Activated naive CD8-positive, alpha-beta T cell treated with anti-CD3 and anti-CD28 coated beads, Interleukin-2, amount 50 U/mL, for 24 hours (primary cell): ENCODE measurements around the gene TLCD2.
"Not testable (repeated sequence)": the region's sequence is repeated elsewhere in the genome, so short reads cannot be mapped to it uniquely, and the experiment has no call there.

Source experiments
- ATAC-seq: fragments of 150-1000 bp; cut with Tn5 transposase; one replicate; pipeline ENCODE4 v1.10.0; 2021
- DNase-seq: peaks from one replicate; pipeline ENCODE4 v3.0.0; 2021
- H3K27ac Mint-ChIP-seq: one replicate; pipeline ENCODE4 v1.8.0; 2021; ENCODE audit warnings: mild to moderate bottlenecking, mixed read lengths
- H3K27me3 Mint-ChIP-seq: one replicate; pipeline ENCODE4 v1.8.0; 2021; ENCODE audit warnings: mixed read lengths
- H3K36me3 Mint-ChIP-seq: one replicate; pipeline ENCODE4 v1.8.0; 2021; ENCODE audit warnings: low read depth, mixed read lengths
- H3K4me1 Mint-ChIP-seq: one replicate; pipeline ENCODE4 v1.8.0; 2021; ENCODE audit warnings: mixed read lengths
- H3K4me3 Mint-ChIP-seq: one replicate; pipeline ENCODE4 v1.8.0; 2021; ENCODE audit warnings: mild to moderate bottlenecking, moderate library complexity, mixed read lengths
- H3K9me3 Mint-ChIP-seq: one replicate; pipeline ENCODE4 v1.8.0; 2021; ENCODE audit warnings: mixed read lengths

Gene TLCD2

DNA sequence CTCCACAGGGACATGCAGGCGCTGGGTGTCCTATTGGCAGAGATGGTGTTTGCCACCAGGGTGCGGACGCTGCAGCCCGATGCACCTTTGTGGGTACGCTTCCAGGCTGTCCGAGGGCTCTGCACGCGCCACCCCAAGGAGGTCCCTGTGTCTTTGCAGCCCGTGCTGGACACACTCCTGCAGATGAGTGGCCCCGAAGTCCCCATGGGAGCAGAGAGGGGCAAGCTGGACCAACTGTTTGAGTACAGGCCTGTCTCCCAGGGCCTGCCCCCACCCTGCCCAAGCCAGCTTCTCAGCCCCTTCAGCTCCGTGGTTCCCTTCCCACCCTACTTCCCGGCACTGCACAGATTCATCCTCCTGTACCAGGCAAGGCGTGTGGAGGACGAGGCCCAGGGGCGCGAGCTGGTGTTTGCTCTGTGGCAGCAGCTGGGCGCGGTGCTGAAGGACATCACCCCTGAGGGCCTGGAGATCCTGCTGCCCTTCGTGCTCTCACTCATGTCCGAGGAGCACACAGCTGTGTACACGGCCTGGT, 17.1 kb upstream of the TLCD2 start:
- H3K9me3 Mint-ChIP-seq: no peaks in the 10 kb centered on the region
- DNase-seq (no peak), ATAC-seq (no peak)
- no peak overlapping the region for H3K4me3 Mint-ChIP-seq
- peaks cover 5% of the 10 kb centered on the region for H3K36me3 Mint-ChIP-seq
- peaks cover 30% of the 10 kb centered on the region for H3K4me1 Mint-ChIP-seq
- H3K27ac Mint-ChIP-seq: no peak overlapping the region
- H3K27me3 Mint-ChIP-seq: no peaks in the 10 kb centered on the region

DNA sequence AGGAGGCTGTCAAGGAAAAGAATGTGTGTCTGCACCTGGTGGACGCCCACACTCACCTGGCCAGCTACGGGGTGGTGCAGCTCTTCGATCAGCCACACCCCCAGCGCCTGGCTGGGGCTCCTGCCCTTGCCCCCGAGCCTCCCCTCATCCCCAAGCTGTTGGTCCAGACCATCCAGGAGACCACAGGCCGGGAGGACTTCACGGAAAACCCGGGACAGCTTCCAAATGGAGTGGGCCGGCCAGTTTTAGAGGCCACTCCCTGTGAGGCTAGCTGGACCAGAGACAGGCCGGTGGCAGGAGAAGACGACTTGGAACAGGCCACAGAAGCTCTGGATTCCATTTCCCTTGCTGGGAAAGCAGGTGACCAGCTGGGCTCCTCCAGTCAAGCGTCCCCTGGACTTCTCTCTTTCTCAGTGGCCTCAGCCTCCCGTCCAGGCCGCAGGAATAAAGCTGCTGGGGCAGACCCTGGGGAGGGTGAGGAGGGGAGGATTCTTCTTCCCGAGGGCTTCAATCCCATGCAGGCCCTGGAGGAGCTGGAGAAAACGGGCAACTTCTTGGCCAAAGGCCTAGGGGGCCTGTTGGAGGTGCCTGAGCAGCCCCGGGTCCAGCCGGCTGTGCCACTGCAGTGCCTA, 16.6 kb upstream of the TLCD2 start:
- H3K4me3 Mint-ChIP-seq: no peak overlapping the region
- no peaks in the 10 kb centered on the region for H3K9me3 Mint-ChIP-seq
- H3K36me3 Mint-ChIP-seq: peaks cover 5% of the 10 kb centered on the region
- DNase-seq (no peak), ATAC-seq (no peak)
- H3K27ac Mint-ChIP-seq: no peak overlapping the region
- H3K27me3 Mint-ChIP-seq: no peaks in the 10 kb centered on the region
- peaks cover 30% of the 10 kb centered on the region for H3K4me1 Mint-ChIP-seq

DNA sequence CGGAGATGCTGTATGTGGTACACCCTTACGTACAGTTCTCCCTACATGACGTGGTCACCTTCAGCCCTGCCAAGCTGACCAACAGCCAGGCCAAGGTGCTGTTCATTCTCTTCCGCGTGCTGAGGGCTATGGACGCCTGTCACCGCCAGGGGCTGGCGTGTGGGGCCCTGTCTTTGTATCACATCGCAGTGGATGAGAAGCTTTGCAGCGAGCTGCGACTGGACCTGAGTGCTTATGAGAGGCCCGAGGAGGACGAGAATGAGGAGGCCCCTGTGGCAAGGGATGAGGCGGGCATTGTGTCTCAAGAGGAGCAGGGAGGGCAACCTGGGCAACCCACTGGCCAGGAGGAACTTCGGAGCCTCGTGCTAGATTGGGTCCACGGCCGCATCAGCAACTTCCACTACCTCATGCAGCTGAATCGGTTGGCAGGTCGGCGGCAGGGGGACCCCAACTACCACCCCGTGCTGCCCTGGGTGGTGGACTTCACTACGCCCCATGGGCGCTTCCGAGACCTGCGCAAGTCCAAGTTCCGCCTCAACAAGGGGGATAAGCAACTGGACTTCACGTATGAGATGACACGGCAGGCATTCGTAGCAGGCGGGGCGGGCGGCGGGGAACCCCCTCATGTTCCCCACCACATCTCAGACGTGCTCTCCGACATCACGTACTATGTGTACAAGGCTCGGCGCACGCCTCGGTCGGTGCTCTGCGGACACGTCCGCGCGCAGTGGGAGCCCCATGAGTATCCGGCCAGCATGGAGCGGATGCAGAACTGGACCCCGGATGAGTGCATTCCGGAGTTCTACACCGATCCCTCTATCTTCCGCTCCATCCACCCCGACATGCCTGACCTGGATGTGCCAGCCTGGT, 15.7 kb upstream of the TLCD2 start:
- peak overlapping the region; percentile 31 for H3K27ac Mint-ChIP-seq
- H3K4me1 Mint-ChIP-seq: peaks cover 30% of the 10 kb centered on the region

DNA sequence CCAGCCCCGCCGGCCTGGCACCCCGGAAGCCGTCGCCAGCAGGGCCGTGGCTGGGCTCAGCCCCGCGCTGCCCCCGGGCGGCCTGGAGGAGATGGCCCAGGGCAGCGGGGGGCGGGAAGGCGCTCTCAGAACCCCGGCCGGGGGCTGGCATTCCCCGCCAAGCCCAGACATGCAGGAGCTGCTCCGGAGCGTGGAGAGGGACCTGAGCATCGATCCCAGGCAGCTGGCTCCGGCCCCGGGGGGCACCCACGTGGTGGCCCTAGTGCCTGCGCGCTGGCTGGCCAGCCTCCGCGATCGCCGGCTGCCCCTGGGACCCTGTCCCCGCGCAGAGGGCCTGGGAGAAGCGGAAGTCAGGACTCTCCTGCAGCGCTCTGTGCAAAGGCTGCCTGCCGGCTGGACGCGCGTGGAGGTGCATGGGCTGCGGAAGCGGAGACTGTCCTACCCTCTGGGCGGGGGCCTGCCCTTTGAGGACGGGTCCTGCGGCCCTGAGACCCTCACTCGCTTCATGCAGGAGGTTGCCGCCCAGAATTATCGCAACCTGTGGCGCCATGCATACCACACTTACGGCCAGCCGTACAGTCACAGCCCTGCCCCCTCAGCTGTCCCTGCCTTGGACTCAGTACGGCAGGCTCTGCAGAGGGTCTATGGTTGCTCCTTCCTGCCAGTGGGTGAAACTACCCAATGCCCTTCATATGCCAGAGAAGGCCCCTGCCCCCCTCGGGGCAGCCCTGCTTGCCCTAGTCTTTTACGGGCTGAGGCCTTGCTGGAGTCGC, 14.9 kb upstream of the TLCD2 start:
- H3K9me3 Mint-ChIP-seq: no peaks in the 10 kb centered on the region
- peaks cover 30% of the 10 kb centered on the region for H3K4me1 Mint-ChIP-seq
- peak overlapping the region; percentile 72 for H3K4me3 Mint-ChIP-seq
- ATAC-seq: peak; percentile 57
- peaks cover 5% of the 10 kb centered on the region for H3K36me3 Mint-ChIP-seq
- no peaks in the 10 kb centered on the region for H3K27me3 Mint-ChIP-seq
- no peak for DNase-seq
- H3K27ac Mint-ChIP-seq: peak overlapping the region; percentile 31

More for the DNA sequence above, 15.7 kb upstream of the TLCD2 start:
- ATAC-seq (no peak), DNase-seq (no peak)
- H3K36me3 Mint-ChIP-seq: peaks cover 5% of the 10 kb centered on the region
- peak overlapping the region; percentile 72 for H3K4me3 Mint-ChIP-seq
- no peaks in the 10 kb centered on the region for H3K9me3 Mint-ChIP-seq
- H3K27me3 Mint-ChIP-seq: no peaks in the 10 kb centered on the region

DNA sequence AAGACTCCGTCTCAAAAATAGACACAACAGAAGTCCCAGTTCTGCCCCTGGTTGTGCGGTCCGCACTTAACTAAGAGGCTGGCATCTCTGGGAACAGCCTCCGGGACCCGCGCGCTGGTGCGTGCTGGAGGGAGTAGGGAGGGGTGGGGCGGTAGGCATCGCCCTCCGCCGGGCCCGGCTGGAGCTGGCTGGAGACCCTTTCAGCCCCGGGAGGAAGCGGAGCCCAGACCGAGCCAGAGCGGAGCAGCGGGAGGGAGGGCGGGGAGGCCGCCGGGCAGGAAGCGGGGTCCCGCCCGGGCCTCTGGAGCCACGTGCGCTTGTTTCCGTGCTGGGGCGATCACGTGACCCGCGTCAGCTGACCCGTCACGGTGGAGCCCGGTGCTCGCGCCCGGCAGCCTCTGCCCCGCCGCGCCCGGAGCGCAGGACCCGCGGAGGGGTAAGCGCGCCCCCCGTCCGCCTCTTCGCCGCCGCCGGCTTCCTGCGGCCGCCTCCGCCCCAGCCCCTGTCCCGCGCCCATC, 14.2 kb upstream of the TLCD2 start, which contains the start of gene WDR81:
Gene WDR81, plus strand, starts transcription at position 354 of the 518 bp plus-strand sequence. CDS start 256 bp downstream, outside the sequence.
- peak within 1 kb of the TSS; percentile 86 for H3K27ac Mint-ChIP-seq
- H3K27me3 Mint-ChIP-seq: no peaks in the 10 kb centered on the region
- H3K9me3 Mint-ChIP-seq: no peaks in the 10 kb centered on the region
- ATAC-seq (peak; percentile 69), DNase-seq (peak; percentile 92)
- peaks cover 5% of the 10 kb centered on the region for H3K36me3 Mint-ChIP-seq
- H3K4me1 Mint-ChIP-seq: peaks cover 29% of the 10 kb centered on the region
- H3K4me3 Mint-ChIP-seq: peak within 1 kb of the TSS; percentile 72

GRCh38 chr17:1722022-1722421, 11.8 kb upstream of the TLCD2 start:
- not testable (repeated sequence) for H3K27me3 Mint-ChIP-seq
- peaks cover 37% of the 10 kb centered on the region for H3K4me1 Mint-ChIP-seq

GRCh38 chr17:1720856-1721386, 10.7 kb upstream of the TLCD2 start:
- no peaks in the 10 kb centered on the region for H3K27me3 Mint-ChIP-seq
- no peak overlapping the region for H3K27ac Mint-ChIP-seq
- H3K4me1 Mint-ChIP-seq: peaks cover 39% of the 10 kb centered on the region
- ATAC-seq (no peak), DNase-seq (peak; percentile 75)
- no peak overlapping the region for H3K4me3 Mint-ChIP-seq
- peaks cover 1% of the 10 kb centered on the region for H3K36me3 Mint-ChIP-seq
- no peaks in the 10 kb centered on the region for H3K9me3 Mint-ChIP-seq

More at GRCh38 chr17:1722022-1722421, 11.8 kb upstream of the TLCD2 start:
- not testable (repeated sequence) for ATAC-seq, H3K36me3 Mint-ChIP-seq, H3K9me3 Mint-ChIP-seq, H3K27ac Mint-ChIP-seq, H3K4me3 Mint-ChIP-seq, DNase-seq

- ATAC-seq (no peak), DNase-seq (no peak)
- no peaks in the 10 kb centered on the region for H3K9me3 Mint-ChIP-seq
- H3K36me3 Mint-ChIP-seq: no peaks in the 10 kb centered on the region
- H3K4me3 Mint-ChIP-seq: peak overlapping the region; percentile 90
- peak overlapping the region; percentile 97 for H3K27ac Mint-ChIP-seq
- peaks cover 8% of the 10 kb centered on the region for H3K27me3 Mint-ChIP-seq
- peaks cover 34% of the 10 kb centered on the region for H3K4me1 Mint-ChIP-seq
Observed at GRCh38 chr17:1718362-1719165, 8.4 kb upstream of the TLCD2 start.

- Mint-ChIP-seq H3K27ac (peak overlapping the region; percentile 97), H3K9me3 (no peaks in the 10 kb centered on the region), H3K27me3 (peaks cover 9% of the 10 kb centered on the region), H3K4me3 (peak overlapping the region; percentile 90), H3K36me3 (no peaks in the 10 kb centered on the region), H3K4me1 (peaks cover 27% of the 10 kb centered on the region)
- ATAC-seq (peak; percentile 69), DNase-seq (peak; percentile 85)
Observed at GRCh38 chr17:1716912-1717695, 6.9 kb upstream of the TLCD2 start.

DNA sequence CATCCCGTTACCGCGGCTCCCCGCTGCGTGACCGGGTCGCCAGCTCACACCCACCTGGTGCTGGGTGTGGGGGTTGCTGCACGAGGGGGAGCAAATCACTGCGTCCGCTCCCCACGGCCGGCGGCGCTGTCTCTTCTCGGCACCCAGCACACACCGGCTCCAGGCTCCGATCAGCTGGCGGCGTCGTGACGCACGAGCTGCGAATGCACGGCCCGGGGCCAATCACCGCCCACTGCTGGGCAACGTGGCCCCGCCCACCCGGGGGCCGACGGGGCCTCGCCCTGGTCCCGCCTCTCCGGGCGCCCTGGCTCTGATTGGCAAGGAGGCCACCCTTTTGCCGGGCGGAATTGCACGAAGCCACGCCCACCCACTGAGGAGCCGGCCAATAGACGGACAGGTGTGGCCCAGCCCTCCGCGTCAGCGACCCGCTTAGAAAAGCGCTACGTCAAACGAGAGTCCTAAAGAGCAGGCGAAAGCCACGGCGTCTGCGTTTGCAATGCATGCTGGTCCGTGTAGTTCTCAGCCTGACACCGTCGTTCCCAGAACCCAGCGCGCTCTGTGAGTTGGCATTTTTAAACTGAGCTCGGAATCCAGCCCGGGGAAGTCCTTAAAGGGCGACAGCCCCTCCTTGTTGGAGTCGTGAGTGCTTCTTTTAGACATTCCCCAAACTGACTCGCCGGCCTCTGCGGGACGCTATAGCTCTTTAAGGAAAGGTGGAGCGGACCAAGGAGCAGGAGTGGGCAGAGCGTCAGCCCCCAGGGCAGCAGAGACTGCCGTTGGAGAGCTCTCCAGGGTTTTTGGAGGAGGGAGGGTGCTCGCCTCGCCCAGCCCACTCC, 6.1 kb upstream of the TLCD2 start:
- DNase-seq: peak; percentile 100
- peaks cover 10% of the 10 kb centered on the region for H3K27me3 Mint-ChIP-seq
- H3K9me3 Mint-ChIP-seq: no peaks in the 10 kb centered on the region
- peaks cover 27% of the 10 kb centered on the region for H3K4me1 Mint-ChIP-seq
- peak; percentile 90 for ATAC-seq
- no peaks in the 10 kb centered on the region for H3K36me3 Mint-ChIP-seq
- H3K27ac Mint-ChIP-seq: peak overlapping the region; percentile 97
- H3K4me3 Mint-ChIP-seq: peak overlapping the region; percentile 90

DNA sequence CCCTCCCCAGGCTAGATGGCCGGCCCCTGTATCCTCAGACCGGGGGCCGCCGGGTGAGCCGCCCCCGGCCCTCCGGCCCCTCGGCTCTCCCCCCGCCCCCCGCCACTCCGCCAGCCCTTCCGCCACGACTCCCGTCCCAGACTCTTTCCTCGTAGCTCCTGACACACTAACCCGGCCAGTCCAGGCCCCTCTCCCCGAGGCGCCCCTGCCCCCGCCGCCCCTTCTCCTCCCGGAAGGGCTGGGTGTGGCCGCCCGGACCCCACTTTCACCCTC, 5.6 kb upstream of the TLCD2 start:
- no peaks in the 10 kb centered on the region for H3K36me3 Mint-ChIP-seq

More for the DNA sequence above, 5.6 kb upstream of the TLCD2 start:
- peak overlapping the region; percentile 90 for H3K4me3 Mint-ChIP-seq
- ATAC-seq: no peak
- no peaks in the 10 kb centered on the region for H3K9me3 Mint-ChIP-seq
- no peak overlapping the region for H3K27ac Mint-ChIP-seq
- peaks cover 30% of the 10 kb centered on the region for H3K4me1 Mint-ChIP-seq
- peaks cover 14% of the 10 kb centered on the region for H3K27me3 Mint-ChIP-seq
- no peak for DNase-seq
